ENCODE measurements around the gene TMEM132C. TPM values are rescaled to one million over a fixed set of nuclear protein-coding genes. Genes with fewer than 3 reads are reported as not detected.

Gene TMEM132C
- total and polyA plus RNA-seq, 4 donors: 0.05 to 0.08 (median 0.05) TPM; not detected in 1

- H3K27ac ChIP-seq (ENCODE audit: low read depth in 1 of 2, low read length in 2 of 2): no peak overlapping the region
- TF ChIP-seq RAD21 (IDR thresholded peaks at IDR 0.05) (no peak), ATF3 (IDR thresholded peaks at IDR 0.05) (no peak)
- peaks cover 0 to under 1% (median 0%) of the 10 kb centered on the region in 4 donors for H3K27me3 ChIP-seq (ENCODE audit: control insufficient read depth in 4 of 4, insufficient read depth in 4 of 4, low read length in 3 of 4)
- H3K4me3 ChIP-seq (ENCODE audit: low read depth in 1 of 3, low read length in 3 of 3): no peak overlapping the region
- peaks cover 3 to 9% (median 4%) of the 10 kb centered on the region in 4 donors for H3K9me3 ChIP-seq (ENCODE audit: control insufficient read depth in 4 of 4, low read length in 3 of 4)
- 88% methylated on average over 2 of the region's 2 CpGs for WGBS
- H3K9ac ChIP-seq (ENCODE audit: low read depth in 1 of 2, low read length in 2 of 2): no peak overlapping the region
- H3K4me1 ChIP-seq (ENCODE audit: control insufficient read depth in 4 of 4, insufficient read depth in 4 of 4, low read length in 3 of 4): no peaks in the 10 kb centered on the region
- DNase-seq (ENCODE audit: low spot score): no peak
- H3K36me3 ChIP-seq (ENCODE audit: control insufficient read depth in 4 of 4, insufficient read depth in 3 of 4, low read depth in 1 of 4, low read length in 3 of 4): no peaks in the 10 kb centered on the region
These were observed 21.8 kb upstream of the TMEM132C start for GRCh38 chr12:128245121-128245520.

- 60% methylated on average over 7 of the region's 7 CpGs for WGBS
- TF ChIP-seq SP1 (IDR thresholded peaks at IDR 0.05) (no peak), ZBTB33 (IDR thresholded peaks at IDR 0.05) (no peak), RAD21 (IDR thresholded peaks at IDR 0.05) (no peak), HNF4G (IDR thresholded peaks at IDR 0.05) (no peak), RXRA (IDR thresholded peaks at IDR 0.05) (no peak), JUND (IDR thresholded peaks at IDR 0.05) (no peak), GABPA (IDR thresholded peaks at IDR 0.05 in 1 of 2, conservative IDR thresholded peaks at IDR 0.05 in 1 of 2) (no peak), EGR1 (IDR thresholded peaks at IDR 0.05; ENCODE audit: low read depth in 2 of 2) (no peak), HNF4A (conservative IDR thresholded peaks at IDR 0.05) (no peak), REST (IDR thresholded peaks at IDR 0.05) (no peak), MAX (IDR thresholded peaks at IDR 0.05) (no peak), FOXA1 (IDR thresholded peaks at IDR 0.05) (no peak), YY1 (IDR thresholded peaks at IDR 0.05) (no peak), CTCF (IDR thresholded peaks at IDR 0.05; ENCODE audit: low read depth, low read length, missing input control) (no peak)
These were observed 21.1 kb upstream of the TMEM132C start for GRCh38 chr12:128245905-128246304.

More at GRCh38 chr12:128245905-128246304, 21.1 kb upstream of the TMEM132C start:
- Histone ChIP-seq H3K27me3 (ENCODE audit: control insufficient read depth in 4 of 4, insufficient read depth in 4 of 4, low read length in 3 of 4) (peaks cover 0 to 2% (median 0%) of the 10 kb centered on the region in 4 donors), H3K9ac (ENCODE audit: low read depth in 1 of 2, low read length in 2 of 2) (no peak overlapping the region), H3K36me3 (ENCODE audit: control insufficient read depth in 4 of 4, insufficient read depth in 3 of 4, low read depth in 1 of 4, low read length in 3 of 4) (no peaks in the 10 kb centered on the region), H3K9me3 (ENCODE audit: control insufficient read depth in 4 of 4, low read length in 3 of 4) (peaks cover 3 to 9% (median 4%) of the 10 kb centered on the region in 4 donors), H3K27ac (ENCODE audit: low read depth in 1 of 2, low read length in 2 of 2) (no peak overlapping the region), H3K4me3 (ENCODE audit: low read depth in 1 of 3, low read length in 3 of 3) (no peak overlapping the region), H3K4me1 (ENCODE audit: control insufficient read depth in 4 of 4, insufficient read depth in 4 of 4, low read length in 3 of 4) (no peaks in the 10 kb centered on the region)
- no peak for DNase-seq (ENCODE audit: low spot score)

All from liver (tissue), 9 donors.